ENCODE data around the gene TBC1D2.

TBC1D2 gene

GRCh38 chr9:98222885-98223691, 32.4 kb downstream of the TBC1D2 start:
- Histone ChIP-seq H3K36me3 (replicated peaks; ENCODE audit: low read depth, low read length) (no peaks in the 10 kb centered on the region), H3K27ac (ENCODE audit: low read length) (no peak overlapping the region), H3K9ac (ENCODE audit: low read length) (no peak overlapping the region)

GRCh38 chr9:98220911-98221310, 34.5 kb downstream of the TBC1D2 start:
- 0 out of 2 replicates have a peak, but pooled peaks cover 3% of the 10 kb centered on the region for H3K4me1 ChIP-seq (ENCODE audit: low read length)

More at GRCh38 chr9:98222885-98223691, 32.4 kb downstream of the TBC1D2 start:
- H4K20me1 ChIP-seq (ENCODE audit: insufficient read depth, low read length) = no peaks in the 10 kb centered on the region
- H3K4me2 ChIP-seq (ENCODE audit: low read length) = no peak overlapping the region
- TF ChIP-seq CTCF (IDR thresholded peaks at IDR 0.05; ENCODE audit: low read depth, low read length) (no peak), EZH2phosphoT487 (IDR thresholded peaks at IDR 0.05; ENCODE audit: low read depth) (no peak)
- no peak overlapping the region for H2AFZ ChIP-seq (ENCODE audit: low read depth, low read length)
- H3K27me3 ChIP-seq (ENCODE audit: low read depth, low read length) = no peaks in the 10 kb centered on the region
- H3K9me3 ChIP-seq (ENCODE audit: insufficient read depth, low read length) = no peaks in the 10 kb centered on the region
- no peaks in the 10 kb centered on the region for H3K4me1 ChIP-seq (ENCODE audit: low read length)
- H3K79me2 ChIP-seq (ENCODE audit: low read length) = no peaks in the 10 kb centered on the region
- H3K4me3 ChIP-seq (ENCODE audit: low read length) = no peak overlapping the region

GRCh38 chr9:98219794-98220370, 35.6 kb downstream of the TBC1D2 start:
- Histone ChIP-seq H3K27me3 (ENCODE audit: low read depth, low read length) (no peaks in the 10 kb centered on the region), H3K4me3 (ENCODE audit: low read length) (no peak overlapping the region), H3K79me2 (ENCODE audit: low read length) (no peaks in the 10 kb centered on the region), H3K4me2 (ENCODE audit: low read length) (no peak overlapping the region), H3K27ac (ENCODE audit: low read length) (no peak overlapping the region), H3K9me3 (ENCODE audit: insufficient read depth, low read length) (no peaks in the 10 kb centered on the region), H3K36me3 (replicated peaks; ENCODE audit: low read depth, low read length) (no peaks in the 10 kb centered on the region), H3K4me1 (ENCODE audit: low read length) (0 out of 2 replicates have a peak, but pooled peaks cover 3% of the 10 kb centered on the region), H4K20me1 (ENCODE audit: insufficient read depth, low read length) (no peaks in the 10 kb centered on the region), H2AFZ (ENCODE audit: low read depth, low read length) (no peak overlapping the region), H3K9ac (ENCODE audit: low read length) (no peak overlapping the region)
- TF ChIP-seq CTCF (IDR thresholded peaks at IDR 0.05; ENCODE audit: low read depth, low read length) (no peak), EZH2phosphoT487 (IDR thresholded peaks at IDR 0.05; ENCODE audit: low read depth) (no peak)

More at GRCh38 chr9:98220911-98221310, 34.5 kb downstream of the TBC1D2 start:
- H2AFZ ChIP-seq (ENCODE audit: low read depth, low read length) = no peak overlapping the region
- no peaks in the 10 kb centered on the region for H3K79me2 ChIP-seq (ENCODE audit: low read length)
- no peaks in the 10 kb centered on the region for H3K9me3 ChIP-seq (ENCODE audit: insufficient read depth, low read length)
- H3K9ac ChIP-seq (ENCODE audit: low read length) = no peak overlapping the region
- no peaks in the 10 kb centered on the region for H3K27me3 ChIP-seq (ENCODE audit: low read depth, low read length)
- H3K4me2 ChIP-seq (ENCODE audit: low read length) = no peak overlapping the region
- H4K20me1 ChIP-seq (ENCODE audit: insufficient read depth, low read length) = no peaks in the 10 kb centered on the region
- H3K36me3 ChIP-seq (replicated peaks; ENCODE audit: low read depth, low read length) = no peaks in the 10 kb centered on the region
- H3K27ac ChIP-seq (ENCODE audit: low read length) = no peak overlapping the region
- TF ChIP-seq EZH2phosphoT487 (IDR thresholded peaks at IDR 0.05; ENCODE audit: low read depth) = no peak
- TF ChIP-seq CTCF (IDR thresholded peaks at IDR 0.05; ENCODE audit: low read depth, low read length) = no peak
- no peak overlapping the region for H3K4me3 ChIP-seq (ENCODE audit: low read length)

GRCh38 chr9:98219364-98219716, 36.1 kb downstream of the TBC1D2 start:
- H3K4me2 ChIP-seq (ENCODE audit: low read length) = no peak overlapping the region
- H3K4me1 ChIP-seq (ENCODE audit: low read length) = 0 out of 2 replicates have a peak, but pooled peaks cover 3% of the 10 kb centered on the region
- H4K20me1 ChIP-seq (ENCODE audit: insufficient read depth, low read length) = no peaks in the 10 kb centered on the region
- H3K9me3 ChIP-seq (ENCODE audit: insufficient read depth, low read length) = no peaks in the 10 kb centered on the region
- no peak overlapping the region for H2AFZ ChIP-seq (ENCODE audit: low read depth, low read length)
- H3K4me3 ChIP-seq (ENCODE audit: low read length) = no peak overlapping the region
- H3K9ac ChIP-seq (ENCODE audit: low read length) = no peak overlapping the region
- H3K36me3 ChIP-seq (replicated peaks; ENCODE audit: low read depth, low read length) = no peaks in the 10 kb centered on the region
- H3K27ac ChIP-seq (ENCODE audit: low read length) = no peak overlapping the region
- TF ChIP-seq CTCF (IDR thresholded peaks at IDR 0.05; ENCODE audit: low read depth, low read length) (no peak), EZH2phosphoT487 (IDR thresholded peaks at IDR 0.05; ENCODE audit: low read depth) (no peak)
- H3K79me2 ChIP-seq (ENCODE audit: low read length) = no peaks in the 10 kb centered on the region
- H3K27me3 ChIP-seq (ENCODE audit: low read depth, low read length) = no peaks in the 10 kb centered on the region
